SK-N-SH treated with all-trans-retinoic acid at 6 μM for 48 hours (cell line): ENCODE results near the gene TOP1.
"Not testable (repeated sequence)": the region's sequence is repeated elsewhere in the genome, so short reads cannot be mapped to it uniquely, and the experiment has no call there.

ENCODE experiments used
- CREB5 ChIP-seq: fragments of 250-450 bp; sonication (Bioruptor Pico); IDR thresholded peaks from 2 replicates; pipeline ENCODE4 v1.5.1; 2020; ENCODE audit warnings: low read depth, mild to moderate bottlenecking, moderate library complexity
- CSDC2 ChIP-seq: fragments of 250-450 bp; sonication (Bioruptor Pico); IDR thresholded peaks from 2 replicates; pipeline ENCODE4 v1.5.0; 2020; ENCODE audit warnings: mild to moderate bottlenecking, moderate library complexity
- PPARA ChIP-seq: fragments of 250-450 bp; sonication (Bioruptor Pico); IDR thresholded peaks from 2 replicates; pipeline ENCODE4 v1.5.0; 2020; ENCODE audit warnings: mild to moderate bottlenecking, borderline replicate concordance
- RARB ChIP-seq: fragments of 250-450 bp; sonication (Bioruptor Pico); IDR thresholded peaks from 2 replicates; pipeline ENCODE4 v1.8.0; 2021; ENCODE audit warnings: mild to moderate bottlenecking, moderate library complexity
- SNAI2 ChIP-seq: fragments of 250-450 bp; sonication (Bioruptor Pico); IDR thresholded peaks from 2 replicates; pipeline ENCODE4 v1.5.0; 2020; ENCODE audit warnings: mild to moderate bottlenecking, moderate library complexity
- TCF4 ChIP-seq: fragments of 250-450 bp; sonication (Bioruptor Pico); IDR thresholded peaks from 2 replicates; pipeline ENCODE4 v1.8.0; 2021; ENCODE audit warnings: mild to moderate bottlenecking, moderate library complexity, borderline replicate concordance
- TOX ChIP-seq: fragments of 250-450 bp; sonication (Bioruptor Pico); IDR thresholded peaks from 2 replicates; pipeline ENCODE4 v1.8.0; 2021; ENCODE audit warnings: mild to moderate bottlenecking, moderate library complexity, borderline replicate concordance
- ZFP3 ChIP-seq: fragments of 250-450 bp; sonication (Bioruptor Pico); IDR thresholded peaks from 2 replicates; pipeline ENCODE4 v1.5.0; 2020; ENCODE audit warnings: mild to moderate bottlenecking, moderate library complexity
- ZFP30 ChIP-seq: fragments of 450-650 bp; formaldehyde crosslinking; IDR thresholded peaks from 2 replicates; pipeline ENCODE4 v1.5.0; 2022; ENCODE audit warnings: mild to moderate bottlenecking, moderate library complexity
- ZNF565 ChIP-seq: fragments of 450-650 bp; formaldehyde crosslinking; conservative IDR thresholded peaks from 2 replicates; pipeline ENCODE4 v1.5.0; 2020; ENCODE audit warnings: low read depth, mild to moderate bottlenecking, moderate library complexity
- TF ChIP-seq, protein P1 (sequence below): fragments of 250-450 bp; sonication (Bioruptor Pico); IDR thresholded peaks from 2 replicates; pipeline ENCODE4 v1.8.0; 2021; ENCODE audit warnings: low read depth, mild to moderate bottlenecking, moderate library complexity, borderline replicate concordance
- TF ChIP-seq, protein P2 (sequence below): fragments of 250-450 bp; sonication (Bioruptor Pico); IDR thresholded peaks from 2 replicates; pipeline ENCODE4 v1.8.0; 2020; ENCODE audit warnings: mild to moderate bottlenecking, moderate library complexity, borderline replicate concordance

DNA sequence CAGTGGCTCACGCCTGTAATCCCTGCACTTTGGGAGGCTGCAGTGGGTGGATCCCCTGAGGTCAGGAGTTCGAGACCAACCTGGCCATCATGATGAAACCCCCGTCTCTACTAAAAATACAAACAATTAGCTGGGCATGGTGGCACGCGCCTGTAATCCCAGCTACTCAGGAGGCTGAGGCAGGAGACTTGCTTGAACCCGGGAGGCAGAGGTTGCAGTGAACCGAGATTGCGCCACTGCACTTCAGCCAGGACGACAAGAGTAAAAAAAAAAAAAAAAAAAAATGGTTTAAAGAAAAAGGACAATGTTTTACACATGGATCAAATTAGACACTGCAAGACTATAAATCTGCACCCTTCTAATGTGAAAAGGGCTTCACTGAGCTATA is 103.8 kb downstream of the TOP1 start:
- TF ChIP-seq PPARA (CRISPR knock-in tag); ZNF565 (CRISPR knock-in tag); CSDC2; TCF4; SNAI2; ZFP30; CREB5 (CRISPR knock-in tag); ZFP3 (CRISPR knock-in tag); RARB (CRISPR knock-in tag); TOX (CRISPR knock-in tag): not testable (repeated sequence)
- TF ChIP-seq, protein P1, sequence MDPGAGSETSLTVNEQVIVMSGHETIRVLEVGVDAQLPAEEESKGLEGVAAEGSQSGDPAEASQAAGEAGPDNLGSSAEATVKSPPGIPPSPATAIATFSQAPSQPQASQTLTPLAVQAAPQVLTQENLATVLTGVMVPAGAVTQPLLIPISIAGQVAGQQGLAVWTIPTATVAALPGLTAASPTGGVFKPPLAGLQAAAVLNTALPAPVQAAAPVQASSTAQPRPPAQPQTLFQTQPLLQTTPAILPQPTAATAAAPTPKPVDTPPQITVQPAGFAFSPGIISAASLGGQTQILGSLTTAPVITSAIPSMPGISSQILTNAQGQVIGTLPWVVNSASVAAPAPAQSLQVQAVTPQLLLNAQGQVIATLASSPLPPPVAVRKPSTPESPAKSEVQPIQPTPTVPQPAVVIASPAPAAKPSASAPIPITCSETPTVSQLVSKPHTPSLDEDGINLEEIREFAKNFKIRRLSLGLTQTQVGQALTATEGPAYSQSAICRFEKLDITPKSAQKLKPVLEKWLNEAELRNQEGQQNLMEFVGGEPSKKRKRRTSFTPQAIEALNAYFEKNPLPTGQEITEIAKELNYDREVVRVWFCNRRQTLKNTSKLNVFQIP (CRISPR knock-in tag) = not testable (repeated sequence)
- TF ChIP-seq, protein P2, sequence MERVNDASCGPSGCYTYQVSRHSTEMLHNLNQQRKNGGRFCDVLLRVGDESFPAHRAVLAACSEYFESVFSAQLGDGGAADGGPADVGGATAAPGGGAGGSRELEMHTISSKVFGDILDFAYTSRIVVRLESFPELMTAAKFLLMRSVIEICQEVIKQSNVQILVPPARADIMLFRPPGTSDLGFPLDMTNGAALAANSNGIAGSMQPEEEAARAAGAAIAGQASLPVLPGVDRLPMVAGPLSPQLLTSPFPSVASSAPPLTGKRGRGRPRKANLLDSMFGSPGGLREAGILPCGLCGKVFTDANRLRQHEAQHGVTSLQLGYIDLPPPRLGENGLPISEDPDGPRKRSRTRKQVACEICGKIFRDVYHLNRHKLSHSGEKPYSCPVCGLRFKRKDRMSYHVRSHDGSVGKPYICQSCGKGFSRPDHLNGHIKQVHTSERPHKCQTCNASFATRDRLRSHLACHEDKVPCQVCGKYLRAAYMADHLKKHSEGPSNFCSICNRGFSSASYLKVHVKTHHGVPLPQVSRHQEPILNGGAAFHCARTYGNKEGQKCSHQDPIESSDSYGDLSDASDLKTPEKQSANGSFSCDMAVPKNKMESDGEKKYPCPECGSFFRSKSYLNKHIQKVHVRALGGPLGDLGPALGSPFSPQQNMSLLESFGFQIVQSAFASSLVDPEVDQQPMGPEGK (CRISPR knock-in tag) = not testable (repeated sequence)
